ENCODE results near the gene MTCH2.

Gene MTCH2

GRCh38 chr11:47631473-47631872 is 10.9 kb downstream of the MTCH2 start:
- no peak for DNase-seq

- no peak for DNase-seq
Observed at GRCh38 chr11:47628026-47628425, 14.3 kb downstream of the MTCH2 start.

- DNase-seq: no peak
Observed at GRCh38 chr11:47626234-47626633, 16.1 kb downstream of the MTCH2 start.

- DNase-seq: no peak
Observed at GRCh38 chr11:47620836-47621378, 21.5 kb downstream of the MTCH2 start.

- no peak for DNase-seq
Observed at GRCh38 chr11:47617417-47617809, 24.9 kb downstream of the MTCH2 start.

GRCh38 chr11:47616726-47617416 is 25.5 kb downstream of the MTCH2 start:
- no peak for DNase-seq

- no peak for DNase-seq
Observed at GRCh38 chr11:47615249-47615648, 27.1 kb downstream of the MTCH2 start.

- no peak for DNase-seq
Observed at GRCh38 chr11:47611348-47611794, 31.0 kb downstream of the MTCH2 start.

- DNase-seq: no peak
Observed at GRCh38 chr11:47609675-47610074, 32.7 kb downstream of the MTCH2 start.

- DNase-seq: no peak
Observed at GRCh38 chr11:47607380-47607779, 35.0 kb downstream of the MTCH2 start.

GRCh38 chr11:47606731-47607130 is 35.6 kb downstream of the MTCH2 start:
- no peak for DNase-seq

GRCh38 chr11:47605921-47606320 is 36.4 kb downstream of the MTCH2 start:
- DNase-seq: no peak

GRCh38 chr11:47603295-47603694 is 39.1 kb downstream of the MTCH2 start:
- DNase-seq: no peak

GRCh38 chr11:47599902-47600301 is 42.5 kb downstream of the MTCH2 start:
- no peak for DNase-seq

- no peak for DNase-seq
Observed at GRCh38 chr11:47595967-47596366, 46.4 kb downstream of the MTCH2 start.

GRCh38 chr11:47595029-47595428 is 47.3 kb downstream of the MTCH2 start:
- no peak for DNase-seq

- no peak for DNase-seq
Observed at GRCh38 chr11:47593934-47594855, 48.2 kb downstream of the MTCH2 start, which contains the start of gene C1QTNF4. Gene C1QTNF4 (minus strand): TSS chr11:47594411. CDS start chr11:47590810, 3,601 bp downstream.

- DNase-seq: no peak
Observed at GRCh38 chr11:47593492-47593933, 48.8 kb downstream of the MTCH2 start.

GRCh38 chr11:47592970-47593369 is 49.4 kb downstream of the MTCH2 start:
- no peak for DNase-seq

- no peak for DNase-seq
Observed at GRCh38 chr11:47592251-47592650, 50.1 kb downstream of the MTCH2 start.

GRCh38 chr11:47591764-47592163 is 50.6 kb downstream of the MTCH2 start:
- DNase-seq: no peak

GRCh38 chr11:47589977-47590861 is 52.1 kb downstream of the MTCH2 start:
- DNase-seq: no peak

GRCh38 chr11:47589584-47589976 is 52.8 kb downstream of the MTCH2 start:
- DNase-seq: no peak

Data from CD4-positive, alpha-beta T cell treated with Interleukin-17A for 4 hours (primary cell).